SU-DHL-6 (cell line): Measurements from ENCODE around the gene CEP192.

Source experiments
- H2AFZ ChIP-seq: fragments of 200-600 bp; sonication (generic); 2 replicates; pipeline ENCODE4 v1.6.1; 2014; ENCODE audit warnings: low read depth, mild to moderate bottlenecking, moderate library complexity, mixed read lengths, antibody characterized with exemption, low read length; ENCODE audit not compliant: severe bottlenecking
- H3F3A ChIP-seq: fragments of 200-600 bp; shearing (Covaris generic); 2 replicates; pipeline ENCODE4 v1.6.0; 2016; ENCODE audit warnings: antibody characterized with exemption, mild to moderate bottlenecking; ENCODE audit not compliant: insufficient read depth
- H3K27ac ChIP-seq: fragments of 200-600 bp; sonication (generic); 2 replicates; pipeline ENCODE4 v1.5.1; 2016; ENCODE audit warnings: low read depth, mild to moderate bottlenecking, low read length, moderate library complexity, mixed read lengths
- H3K27me3 ChIP-seq: fragments of 200-600 bp; sonication (generic), shearing (Covaris generic); 2 replicates; pipeline ENCODE4 v1.6.0; 2014; ENCODE audit warnings: mild to moderate bottlenecking, low read length
- H3K36me3 ChIP-seq: fragments of 200-600 bp; sonication (generic); 2 replicates; pipeline ENCODE4 v1.6.1; 2014; ENCODE audit warnings: mild to moderate bottlenecking, low read length, mixed read lengths
- H3K4me2 ChIP-seq: fragments of 300-600, 200-600 bp; shearing (Covaris generic), sonication (generic); 2 replicates; pipeline ENCODE4 v1.6.0; 2014; ENCODE audit warnings: low read length, low read depth, mild to moderate bottlenecking; ENCODE audit not compliant: poor library complexity, severe bottlenecking
- H3K4me3 ChIP-seq: fragments of 200-600 bp; sonication (generic); 2 replicates; pipeline ENCODE4 v1.5.1; 2014; ENCODE audit warnings: antibody characterized with exemption, low read length, mild to moderate bottlenecking, mixed read lengths; ENCODE audit not compliant: insufficient read depth, poor library complexity, severe bottlenecking
- H3K79me2 ChIP-seq: fragments of 200-600 bp; sonication (generic); 2 replicates; pipeline ENCODE4 v1.6.1; 2014; ENCODE audit warnings: mild to moderate bottlenecking, low read length, moderate library complexity; ENCODE audit not compliant: insufficient read depth
- H3K9ac ChIP-seq: fragments of 200-600 bp; sonication (generic); 2 replicates; pipeline ENCODE4 v1.7.0; 2014; ENCODE audit warnings: mild to moderate bottlenecking, low read length
- H3K9me2 ChIP-seq: fragments of 200-600 bp; sonication (generic); replicated peaks from 2 replicates; pipeline ENCODE4 v1.6.1; 2014; ENCODE audit warnings: low read length; ENCODE audit not compliant: insufficient read depth
- H3K9me3 ChIP-seq: fragments of 200-600 bp; sonication (generic); 2 replicates; pipeline ENCODE4 v1.6.1; 2014; ENCODE audit warnings: low read length, mixed read lengths; ENCODE audit not compliant: insufficient read depth
- H4K20me1 ChIP-seq: fragments of 200-600 bp; sonication (generic); 2 replicates; pipeline ENCODE4 v1.6.1; 2014; ENCODE audit warnings: low read depth, mild to moderate bottlenecking, antibody characterized with exemption, low read length, moderate library complexity, mixed read lengths
- EZH2phosphoT487 ChIP-seq: fragments of 200-600 bp; sonication (generic), shearing (Covaris generic); conservative IDR thresholded peaks from 2 replicates; pipeline ENCODE4 v1.6.1; 2018; ENCODE audit warnings: mild to moderate bottlenecking, antibody characterized with exemption, low read length, moderate library complexity, mixed read lengths
- TF ChIP-seq, protein P1 (sequence below): fragments of 200-600 bp; sonication (generic); IDR thresholded peaks from one replicate; pipeline ENCODE4 v1.5.1; 2017; ENCODE audit warnings: antibody characterized with exemption, mild to moderate bottlenecking, low read length, moderate library complexity; ENCODE audit not compliant: insufficient read depth, poor library complexity, severe bottlenecking

The CEP192 gene

DNA sequence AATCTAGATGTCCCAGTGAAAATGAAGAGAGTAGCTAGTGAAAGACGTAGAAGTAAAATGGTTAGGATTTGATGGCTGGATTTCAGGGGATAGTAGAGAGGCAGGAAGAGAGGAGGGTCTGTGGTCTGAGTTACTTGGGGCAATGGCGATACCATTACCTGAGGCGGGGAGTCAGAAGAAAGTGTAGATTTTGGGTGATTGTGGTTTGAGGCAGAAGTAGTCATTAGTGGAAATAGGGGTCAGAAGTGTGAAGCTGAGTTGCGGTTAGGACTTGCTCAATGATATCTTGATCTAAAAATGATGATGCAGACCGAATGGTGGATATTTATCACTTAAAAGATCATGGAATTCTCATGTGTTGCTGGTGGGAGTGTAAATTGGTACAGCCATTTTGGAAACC is 41.0 kb downstream of the CEP192 start:
- no peak overlapping the region for H2AFZ ChIP-seq
- H3K79me2 ChIP-seq: peaks cover 2% of the 10 kb centered on the region; the same call in 1 of the 2 replicates
- peaks cover 38% of the 10 kb centered on the region; the same call in 1 of the 2 replicates for H3K36me3 ChIP-seq
- no peaks in the 10 kb centered on the region for H3F3A ChIP-seq
- H3K9ac ChIP-seq: no peak overlapping the region
- TF ChIP-seq EZH2phosphoT487: no peak
- TF ChIP-seq, protein P1, sequence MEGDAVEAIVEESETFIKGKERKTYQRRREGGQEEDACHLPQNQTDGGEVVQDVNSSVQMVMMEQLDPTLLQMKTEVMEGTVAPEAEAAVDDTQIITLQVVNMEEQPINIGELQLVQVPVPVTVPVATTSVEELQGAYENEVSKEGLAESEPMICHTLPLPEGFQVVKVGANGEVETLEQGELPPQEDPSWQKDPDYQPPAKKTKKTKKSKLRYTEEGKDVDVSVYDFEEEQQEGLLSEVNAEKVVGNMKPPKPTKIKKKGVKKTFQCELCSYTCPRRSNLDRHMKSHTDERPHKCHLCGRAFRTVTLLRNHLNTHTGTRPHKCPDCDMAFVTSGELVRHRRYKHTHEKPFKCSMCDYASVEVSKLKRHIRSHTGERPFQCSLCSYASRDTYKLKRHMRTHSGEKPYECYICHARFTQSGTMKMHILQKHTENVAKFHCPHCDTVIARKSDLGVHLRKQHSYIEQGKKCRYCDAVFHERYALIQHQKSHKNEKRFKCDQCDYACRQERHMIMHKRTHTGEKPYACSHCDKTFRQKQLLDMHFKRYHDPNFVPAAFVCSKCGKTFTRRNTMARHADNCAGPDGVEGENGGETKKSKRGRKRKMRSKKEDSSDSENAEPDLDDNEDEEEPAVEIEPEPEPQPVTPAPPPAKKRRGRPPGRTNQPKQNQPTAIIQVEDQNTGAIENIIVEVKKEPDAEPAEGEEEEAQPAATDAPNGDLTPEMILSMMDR: no peak
- H3K27ac ChIP-seq: no peak overlapping the region
- H4K20me1 ChIP-seq: no peaks in the 10 kb centered on the region
- H3K27me3 ChIP-seq: no peaks in the 10 kb centered on the region
- no peaks in the 10 kb centered on the region for H3K9me2 ChIP-seq
- H3K4me2 ChIP-seq: no peak overlapping the region
- no peak overlapping the region for H3K4me3 ChIP-seq
- H3K9me3 ChIP-seq: no peaks in the 10 kb centered on the region

DNA sequence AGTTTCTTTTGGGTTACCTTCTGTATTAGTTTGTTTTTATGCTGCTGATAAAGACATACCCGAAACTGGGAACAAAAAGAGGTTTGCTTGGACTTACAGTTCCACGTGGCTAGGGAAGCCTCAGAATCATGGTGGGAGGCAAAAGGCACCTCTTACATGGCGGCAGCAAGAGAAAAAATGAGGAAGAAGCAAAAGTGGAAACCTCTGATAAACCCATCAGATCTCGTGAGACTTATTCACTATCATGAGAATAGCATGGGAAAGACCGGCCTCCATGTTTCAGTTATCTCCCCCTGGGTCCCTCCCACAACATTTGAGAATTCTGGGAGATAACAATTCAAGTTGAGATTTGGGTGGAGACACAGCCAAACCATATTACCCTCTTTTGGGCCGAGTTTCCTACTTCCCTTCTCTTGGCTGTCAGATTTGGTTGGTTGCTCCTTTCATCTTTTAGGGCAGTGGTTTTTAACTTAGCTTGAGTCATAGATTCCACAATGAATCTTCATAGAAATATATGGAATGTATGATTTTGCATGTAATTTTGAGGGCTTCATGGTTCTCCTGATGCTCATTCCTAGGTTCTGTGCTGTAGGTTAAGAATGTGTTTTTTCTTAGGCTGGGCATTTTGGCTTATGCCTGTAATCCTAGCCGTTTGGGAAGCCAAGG is 44.2 kb downstream of the CEP192 start:
- no peak overlapping the region for H2AFZ ChIP-seq
- H3K79me2 ChIP-seq: no peaks in the 10 kb centered on the region; the same call in 1 of the 2 replicates
- H3K27ac ChIP-seq: no peak overlapping the region
- H4K20me1 ChIP-seq: no peaks in the 10 kb centered on the region
- H3K36me3 ChIP-seq: peaks cover 22% of the 10 kb centered on the region; the same call in 1 of the 2 replicates
- H3K4me3 ChIP-seq: no peak overlapping the region
- no peak for TF ChIP-seq EZH2phosphoT487
- TF ChIP-seq, protein P1: no peak
- no peaks in the 10 kb centered on the region for H3F3A ChIP-seq
- H3K9me2 ChIP-seq: no peaks in the 10 kb centered on the region
- no peak overlapping the region for H3K9ac ChIP-seq
- no peaks in the 10 kb centered on the region for H3K27me3 ChIP-seq
- H3K4me2 ChIP-seq: no peak overlapping the region
- no peaks in the 10 kb centered on the region for H3K9me3 ChIP-seq

DNA sequence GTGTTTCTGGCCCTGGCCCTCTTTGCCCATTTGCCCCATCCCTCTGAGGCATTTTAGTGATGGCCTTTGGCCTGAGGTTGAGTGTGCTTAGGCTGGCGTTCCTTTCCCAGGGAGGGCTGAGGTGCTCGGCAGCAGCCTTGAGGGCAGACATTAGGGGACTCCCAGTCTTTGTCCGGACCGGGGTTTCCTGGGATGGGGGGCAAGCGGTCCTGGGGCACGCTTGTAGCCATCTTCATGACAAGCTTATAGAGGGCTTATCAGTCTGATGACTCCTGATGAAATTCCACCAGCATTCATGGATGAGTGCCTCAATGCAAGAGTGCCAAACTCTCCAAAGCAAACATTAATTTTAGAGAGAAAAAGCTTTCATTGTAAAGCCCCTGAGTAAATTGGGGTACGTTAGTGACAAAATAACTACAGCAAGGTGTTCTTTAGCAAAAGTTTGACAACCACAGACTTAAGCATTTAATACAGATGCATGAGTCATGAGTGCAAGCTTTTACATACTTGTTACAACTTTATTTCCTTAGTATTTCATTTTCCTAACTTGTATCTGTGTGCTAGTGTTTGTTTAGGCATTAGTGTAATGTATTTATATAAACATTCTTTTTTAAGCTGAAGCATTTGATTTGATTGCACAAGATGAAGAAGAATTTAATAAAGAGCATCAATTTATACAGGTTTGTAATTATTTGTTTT is 45.6 kb downstream of the CEP192 start:
- Histone ChIP-seq H3K9me2 (no peaks in the 10 kb centered on the region), H3K27ac (no peak overlapping the region), H3F3A (no peaks in the 10 kb centered on the region), H2AFZ (no peak overlapping the region), H3K9ac (no peak overlapping the region), H3K4me3 (no peak overlapping the region), H3K79me2 (no peaks in the 10 kb centered on the region; the same call in 1 of the 2 replicates), H3K9me3 (no peaks in the 10 kb centered on the region), H4K20me1 (no peaks in the 10 kb centered on the region; the same call in 1 of the 2 replicates), H3K27me3 (no peaks in the 10 kb centered on the region), H3K36me3 (peaks cover 23% of the 10 kb centered on the region; the same call in 1 of the 2 replicates), H3K4me2 (no peak overlapping the region)
- TF ChIP-seq, protein P1: no peak
- no peak for TF ChIP-seq EZH2phosphoT487
